GM23248 (cell line): ENCODE data around the gene NDUFA11.

ENCODE experiments used
- EZH2 ChIP-seq: fragments of 200-600 bp; sonication (generic); IDR thresholded peaks from 2 replicates; pipeline ENCODE4 v1.6.1; 2018; ENCODE audit warnings: antibody characterized with exemption, mild to moderate bottlenecking; ENCODE audit not compliant: insufficient read depth, poor library complexity, severe bottlenecking
- EZH2phosphoT487 ChIP-seq: fragments of 200-600 bp; sonication (generic); IDR thresholded peaks from 2 replicates; pipeline ENCODE4 v1.6.1; 2018; ENCODE audit warnings: antibody characterized with exemption, moderate library complexity, mild to moderate bottlenecking, low read depth; ENCODE audit not compliant: insufficient read depth

DNA sequence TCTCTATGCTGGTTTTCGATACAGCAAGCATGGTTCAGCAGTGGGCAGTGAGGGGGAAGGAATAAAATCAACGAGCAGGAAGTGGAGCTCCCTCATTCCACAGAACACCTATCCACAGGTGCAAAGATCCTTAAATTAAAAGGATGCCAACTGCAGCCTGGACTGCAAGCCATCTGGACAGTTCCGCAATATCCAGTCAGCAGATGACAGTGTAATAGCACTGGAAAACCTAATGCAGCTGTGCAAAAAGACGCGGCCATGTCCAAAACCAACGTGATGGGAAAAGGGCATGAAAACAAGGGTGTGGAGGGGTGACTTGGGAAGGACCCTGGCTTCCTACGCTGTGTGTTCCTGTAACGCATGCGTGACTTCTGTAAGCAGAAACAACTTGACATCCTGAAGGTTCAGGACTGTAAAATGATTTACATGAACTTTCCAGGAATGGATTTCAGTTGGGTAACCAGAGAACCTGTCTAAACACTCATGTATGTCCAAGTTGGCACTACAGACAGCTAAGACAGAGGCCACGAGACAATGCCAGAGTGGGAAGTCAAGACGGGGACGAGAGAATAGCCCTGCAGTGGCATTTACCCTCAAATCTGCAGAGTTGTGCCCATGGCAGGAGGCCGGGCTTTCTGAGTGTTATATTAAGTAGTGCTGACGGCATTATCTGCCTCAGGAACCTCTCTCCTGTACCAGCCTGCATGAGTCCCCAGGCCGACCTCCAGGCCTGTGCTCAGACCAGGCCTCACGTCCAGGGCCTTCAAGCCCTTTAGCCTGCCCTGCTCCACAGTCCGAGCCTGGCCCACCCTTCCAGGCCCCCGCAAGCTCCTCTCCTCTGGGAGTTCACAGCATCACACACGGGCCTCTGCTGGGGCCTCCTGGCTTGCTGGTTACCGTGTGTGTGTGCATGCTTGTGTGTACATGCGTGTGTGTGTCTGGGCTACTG is 36.9 kb upstream of the NDUFA11 start:
- TF ChIP-seq EZH2 (no peak), EZH2phosphoT487 (no peak)
